Nephron (organoid): Measurements from ENCODE around the gene NRCAM.

ENCODE experiments used
- H3K27ac Mint-ChIP-seq, 3 experiments: 2 replicates each; pipeline ENCODE4 v1.8.0; 2020; ENCODE audit warnings: mixed read lengths in 3 of 3, mild to moderate bottlenecking in 2 of 3, moderate library complexity in 1 of 3
- H3K27me3 Mint-ChIP-seq: 2 replicates; pipeline ENCODE4 v1.8.0; 2021; ENCODE audit warnings: low read depth, mild to moderate bottlenecking, moderate library complexity, mixed read lengths
- H3K36me3 Mint-ChIP-seq: 2 replicates; pipeline ENCODE4 v1.8.0; 2020; ENCODE audit warnings: low read depth, mixed read lengths
- H3K4me1 Mint-ChIP-seq: 2 replicates; pipeline ENCODE4 v1.8.0; 2020; ENCODE audit warnings: mixed read lengths
- H3K4me3 Mint-ChIP-seq, 3 experiments: 2 replicates each; pipeline ENCODE4 v1.8.0; 2020; ENCODE audit warnings: mild to moderate bottlenecking in 3 of 3, mixed read lengths in 3 of 3, moderate library complexity in 2 of 3
- H3K9me3 Mint-ChIP-seq: 2 replicates; pipeline ENCODE4 v1.8.0; 2020; ENCODE audit warnings: mixed read lengths
- CTCF ChIP-seq, 3 experiments: fragments of 200-600 bp; sonication (generic); IDR thresholded peaks; one replicate each; pipeline ENCODE4 v1.5.0; 2021; ENCODE audit warnings: antibody characterized with exemption in 3 of 3; ENCODE audit not compliant: unreplicated experiment in 3 of 3

NRCAM gene

GRCh38 chr7:108167460-108167859 is 288.8 kb downstream of the NRCAM start:
- Mint-ChIP-seq H3K27ac (no peak overlapping the region), H3K27me3 (no peaks in the 10 kb centered on the region), H3K4me3 (no peak overlapping the region), H3K9me3 (no peaks in the 10 kb centered on the region), H3K36me3 (no peaks in the 10 kb centered on the region), H3K4me1 (no peaks in the 10 kb centered on the region)
- no peak for TF ChIP-seq CTCF (IDR thresholded peaks at IDR 0.05; ENCODE audit: unreplicated experiment in 3 of 3)

- Mint-ChIP-seq H3K4me1 (no peaks in the 10 kb centered on the region), H3K27ac (no peak overlapping the region), H3K4me3 (no peak overlapping the region), H3K9me3 (no peaks in the 10 kb centered on the region), H3K27me3 (no peaks in the 10 kb centered on the region), H3K36me3 (no peaks in the 10 kb centered on the region)
- no peak for TF ChIP-seq CTCF (IDR thresholded peaks at IDR 0.05; ENCODE audit: unreplicated experiment in 3 of 3)
Observed at GRCh38 chr7:108166687-108167086, 289.5 kb downstream of the NRCAM start.

GRCh38 chr7:108165723-108166122 is 290.5 kb downstream of the NRCAM start:
- H3K4me1 Mint-ChIP-seq: no peaks in the 10 kb centered on the region
- H3K36me3 Mint-ChIP-seq: no peaks in the 10 kb centered on the region
- H3K27ac Mint-ChIP-seq: no peak overlapping the region
- H3K9me3 Mint-ChIP-seq: no peaks in the 10 kb centered on the region
- no peaks in the 10 kb centered on the region for H3K27me3 Mint-ChIP-seq
- no peak overlapping the region for H3K4me3 Mint-ChIP-seq
- no peak for TF ChIP-seq CTCF (IDR thresholded peaks at IDR 0.05; ENCODE audit: unreplicated experiment in 3 of 3)

- TF ChIP-seq CTCF (IDR thresholded peaks at IDR 0.05; ENCODE audit: unreplicated experiment in 3 of 3): no peak
- no peaks in the 10 kb centered on the region for H3K4me1 Mint-ChIP-seq
- no peak overlapping the region for H3K27ac Mint-ChIP-seq
- H3K4me3 Mint-ChIP-seq: no peak overlapping the region
- no peaks in the 10 kb centered on the region for H3K36me3 Mint-ChIP-seq
- no peaks in the 10 kb centered on the region for H3K27me3 Mint-ChIP-seq
- H3K9me3 Mint-ChIP-seq: no peaks in the 10 kb centered on the region
Observed at GRCh38 chr7:108164946-108165345, 291.3 kb downstream of the NRCAM start.

- Mint-ChIP-seq H3K9me3 (no peaks in the 10 kb centered on the region), H3K4me1 (no peaks in the 10 kb centered on the region), H3K4me3 (no peak overlapping the region), H3K27ac (no peak overlapping the region), H3K36me3 (no peaks in the 10 kb centered on the region), H3K27me3 (no peaks in the 10 kb centered on the region)
- no peak for TF ChIP-seq CTCF (IDR thresholded peaks at IDR 0.05; ENCODE audit: unreplicated experiment in 3 of 3)
Observed at GRCh38 chr7:108164342-108164741, 291.9 kb downstream of the NRCAM start.

- Mint-ChIP-seq H3K36me3 (no peaks in the 10 kb centered on the region), H3K4me3 (no peak overlapping the region), H3K4me1 (no peaks in the 10 kb centered on the region), H3K27me3 (no peaks in the 10 kb centered on the region), H3K9me3 (no peaks in the 10 kb centered on the region), H3K27ac (peak overlapping the region in 2 of 3 experiments; percentile 61 to 65)
- TF ChIP-seq CTCF (IDR thresholded peaks at IDR 0.05; ENCODE audit: unreplicated experiment in 3 of 3): no peak
Observed at GRCh38 chr7:108158776-108159175, 297.5 kb downstream of the NRCAM start.
